Ectodermal cell (in vitro differentiated cells): ENCODE results near the gene MRFAP1.

Source experiments
- H3K27ac ChIP-seq: 2 replicates; pipeline ENCODE4 v1.7.0; 2013; ENCODE audit warnings: mild to moderate bottlenecking, low read depth, low read length; ENCODE audit not compliant: insufficient read depth, poor library complexity, severe bottlenecking
- H3K27me3 ChIP-seq: 2 replicates; pipeline ENCODE4 v1.7.0; 2013; ENCODE audit warnings: mild to moderate bottlenecking, low read length; ENCODE audit not compliant: insufficient read depth, control insufficient read depth, poor library complexity, severe bottlenecking
- H3K36me3 ChIP-seq: one replicate; pipeline ENCODE4 v1.7.0; 2013; ENCODE audit warnings: low read length; ENCODE audit not compliant: control insufficient read depth, insufficient read depth
- H3K4me1 ChIP-seq: one replicate; pipeline ENCODE4 v1.7.0; 2013; ENCODE audit warnings: low read length; ENCODE audit not compliant: control insufficient read depth, insufficient read depth
- H3K4me3 ChIP-seq: 2 replicates; pipeline ENCODE4 v1.7.0; 2013; ENCODE audit warnings: low read depth, low read length, control low read depth; ENCODE audit not compliant: insufficient read depth
- H3K9me3 ChIP-seq: 2 replicates; pipeline ENCODE4 v1.7.0; 2013; ENCODE audit warnings: mild to moderate bottlenecking, low read length, moderate library complexity; ENCODE audit not compliant: control insufficient read depth
- WGBS, 2 experiments: methylation state at CpG; one replicate each; pipeline ENCODE4 v1.1.7; 2013; ENCODE audit warnings: missing lambda C conversion rate in 2 of 2; 5-methylcytosine and 5-hydroxymethylcytosine counted together

Gene MRFAP1

GRCh38 chr4:6633091-6633906 is 7.2 kb upstream of the MRFAP1 start:
- Histone ChIP-seq H3K4me3 (no peak overlapping the region), H3K4me1 (no peaks in the 10 kb centered on the region), H3K36me3 (no peaks in the 10 kb centered on the region), H3K27ac (no peak overlapping the region), H3K9me3 (no peaks in the 10 kb centered on the region), H3K27me3 (no peaks in the 10 kb centered on the region)
- WGBS, 2 experiments, result 87 to 88% methylated on average over 9 to 10 of the region's 10 CpGs

DNA sequence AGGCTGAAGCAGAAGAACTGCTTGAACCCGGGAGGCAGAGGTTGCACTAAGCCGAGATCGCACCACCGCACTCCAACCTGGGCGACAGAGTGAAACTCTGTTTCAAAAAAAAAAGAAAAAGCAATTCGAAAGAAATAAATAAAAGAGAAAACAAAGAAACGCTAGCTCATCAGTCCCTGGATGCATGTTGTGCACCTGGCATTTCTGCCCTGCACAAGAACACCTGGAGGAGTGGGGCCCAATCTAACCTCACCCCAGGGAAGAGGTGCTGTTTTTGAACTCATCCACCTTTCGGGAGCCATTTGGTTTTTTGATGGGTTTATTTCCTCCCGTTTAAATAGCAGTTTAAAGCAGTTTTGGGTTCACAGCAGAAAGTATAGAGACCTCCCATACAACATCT is 5.7 kb upstream of the MRFAP1 start:
- H3K27me3 ChIP-seq, result no peaks in the 10 kb centered on the region
- H3K4me3 ChIP-seq, result no peak overlapping the region
- H3K9me3 ChIP-seq, result no peaks in the 10 kb centered on the region
- whole genome bisulfite sequencing, 2 experiments, result 94 to 95% methylated on average over 9 of the region's 9 CpGs
- no peaks in the 10 kb centered on the region for H3K4me1 ChIP-seq
- no peak overlapping the region for H3K27ac ChIP-seq
- H3K36me3 ChIP-seq, result no peaks in the 10 kb centered on the region

DNA sequence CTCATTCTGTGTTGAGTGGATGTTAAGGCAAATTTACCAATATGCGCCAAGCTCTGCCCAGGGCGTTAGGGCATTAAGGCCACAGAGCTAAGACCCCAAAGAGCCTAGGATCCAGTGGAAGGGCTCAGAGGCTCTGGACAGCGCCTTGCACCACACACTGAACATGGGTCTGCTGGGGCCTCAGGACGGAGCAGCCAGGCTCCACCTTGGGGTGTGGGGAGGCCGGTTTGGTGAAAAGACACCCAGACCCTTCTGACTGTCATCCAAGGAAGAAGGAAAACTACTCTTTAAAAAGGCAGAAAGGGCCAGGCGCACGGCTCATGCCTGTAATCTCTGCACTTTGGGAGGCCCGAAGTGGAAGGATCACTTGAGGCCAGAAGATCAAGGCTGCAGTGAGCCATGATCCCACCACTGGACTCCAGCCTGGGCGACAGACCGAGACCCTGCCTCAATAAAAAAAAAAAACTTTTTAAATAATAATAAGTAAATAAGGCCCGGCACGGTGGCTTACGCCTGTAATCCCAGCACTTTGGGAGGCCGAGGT is 1.3 kb upstream of the MRFAP1 start:
- no peak overlapping the region for H3K4me3 ChIP-seq
- H3K27me3 ChIP-seq, result no peaks in the 10 kb centered on the region
- no peaks in the 10 kb centered on the region for H3K36me3 ChIP-seq
- no peaks in the 10 kb centered on the region for H3K4me1 ChIP-seq
- H3K27ac ChIP-seq, result no peak overlapping the region
- 93 to 94% methylated on average over 8 to 12 of the region's 14 CpGs for WGBS, 2 experiments
- no peaks in the 10 kb centered on the region for H3K9me3 ChIP-seq

GRCh38 chr4:6641164-6641970 is 882 bp downstream of the MRFAP1 start:
- H3K27me3 ChIP-seq, result no peaks in the 10 kb centered on the region
- H3K4me3 ChIP-seq, result peak overlapping the region; percentile 98
- no peaks in the 10 kb centered on the region for H3K9me3 ChIP-seq
- peak overlapping the region; percentile 90 for H3K27ac ChIP-seq
- no peaks in the 10 kb centered on the region for H3K36me3 ChIP-seq
- H3K4me1 ChIP-seq, result no peaks in the 10 kb centered on the region
- 5% methylated on average over 50 of the region's 50 CpGs for WGBS, 2 experiments

DNA sequence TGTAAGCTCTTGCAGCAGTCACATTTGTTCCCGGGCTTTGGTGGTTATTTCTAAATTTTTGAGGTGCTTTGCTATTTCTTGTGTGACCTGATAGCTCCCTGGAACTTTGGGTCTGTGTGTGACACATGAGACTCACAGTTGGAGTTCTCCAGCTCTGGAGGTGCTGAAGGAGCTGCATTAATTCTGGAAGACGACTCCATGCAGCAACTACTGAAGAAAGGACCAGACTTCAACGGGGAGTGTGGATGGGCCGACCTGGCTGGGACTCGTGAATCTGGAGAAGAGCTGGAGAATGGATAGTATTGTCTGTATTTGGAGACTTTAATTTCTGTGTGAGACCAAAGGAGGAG is 1.5 kb downstream of the MRFAP1 start:
- no peaks in the 10 kb centered on the region for H3K36me3 ChIP-seq
- H3K27ac ChIP-seq, result no peak overlapping the region
- WGBS, 2 experiments, result 77 to 82% methylated on average over 5 of the region's 5 CpGs
- H3K27me3 ChIP-seq, result no peaks in the 10 kb centered on the region
- H3K9me3 ChIP-seq, result no peaks in the 10 kb centered on the region
- H3K4me1 ChIP-seq, result no peaks in the 10 kb centered on the region
- peak overlapping the region; percentile 98 for H3K4me3 ChIP-seq

DNA sequence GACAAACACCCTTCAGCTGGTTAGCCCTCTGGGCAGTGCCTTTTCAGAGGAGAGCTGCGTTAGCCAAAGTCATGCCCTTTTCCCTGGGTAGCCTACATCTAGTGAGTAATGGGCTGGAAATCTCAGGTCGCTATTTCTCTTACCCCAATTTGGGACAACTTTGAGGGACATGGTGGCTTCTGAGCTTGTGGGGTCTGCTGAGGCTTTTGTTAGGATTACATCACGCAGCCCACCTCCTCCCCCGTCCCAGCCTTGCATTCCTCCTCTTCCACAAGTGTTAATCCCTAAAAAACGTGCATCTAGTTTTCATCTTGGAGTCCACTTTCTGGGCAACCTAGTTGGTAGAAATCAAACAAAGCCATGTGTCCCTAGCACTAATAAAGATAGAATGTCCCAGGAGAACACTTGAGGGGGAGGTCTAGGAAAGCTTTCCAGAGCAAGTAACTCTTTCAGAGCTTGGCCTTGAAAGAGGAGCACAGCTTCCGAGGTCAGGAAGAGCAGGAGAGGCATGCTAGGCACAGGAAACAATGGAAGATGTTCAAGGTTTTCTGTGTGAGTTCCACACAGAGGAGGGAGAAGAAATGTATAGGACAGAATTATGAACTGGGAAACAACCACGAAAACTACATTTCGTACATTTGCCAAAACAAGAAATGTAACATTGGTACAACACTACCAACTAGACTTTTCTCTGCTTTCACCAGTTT is 2.8 kb downstream of the MRFAP1 start:
- Histone ChIP-seq H3K27me3 (no peaks in the 10 kb centered on the region), H3K9me3 (no peaks in the 10 kb centered on the region), H3K36me3 (no peaks in the 10 kb centered on the region), H3K4me1 (no peaks in the 10 kb centered on the region), H3K4me3 (no peak overlapping the region), H3K27ac (no peak overlapping the region)
- 92 to 94% methylated on average over 8 of the region's 8 CpGs for WGBS, 2 experiments

DNA sequence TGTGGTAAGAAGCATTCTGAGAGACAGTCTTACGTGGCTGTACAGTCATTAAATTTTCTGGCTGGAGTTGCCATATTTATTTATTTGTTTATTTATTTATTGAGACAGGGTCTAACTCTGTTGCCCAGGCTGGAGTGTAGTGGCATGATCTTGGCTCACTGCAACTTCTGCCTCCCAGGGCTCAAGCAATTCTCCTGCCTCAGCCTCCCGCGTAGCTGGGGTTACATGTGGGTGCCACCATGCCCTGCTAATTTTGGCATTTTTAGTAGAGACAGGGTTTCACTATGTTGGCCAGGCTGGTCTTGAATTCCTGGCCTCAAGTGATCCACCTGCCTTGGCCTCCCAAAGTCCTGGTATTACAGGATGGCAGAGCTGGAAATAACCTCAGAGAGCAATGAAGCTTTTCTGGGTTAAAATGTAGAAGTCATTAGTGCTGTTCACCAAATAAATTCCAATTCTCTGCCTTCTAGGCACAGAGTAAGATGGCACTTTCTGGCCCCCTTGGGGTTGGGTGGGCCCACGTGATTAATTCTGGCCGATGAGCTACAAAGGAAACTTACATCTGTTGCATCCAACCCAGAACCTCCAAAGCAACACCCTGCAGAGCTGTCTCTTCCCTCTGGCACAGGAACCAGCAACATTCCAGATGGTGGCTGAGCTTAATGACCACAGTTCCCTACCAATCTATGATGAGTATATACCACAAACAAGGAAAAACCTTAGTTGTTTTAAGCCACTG is 4.5 kb downstream of the MRFAP1 start:
- Histone ChIP-seq H3K4me3 (no peak overlapping the region), H3K27me3 (no peaks in the 10 kb centered on the region), H3K4me1 (no peaks in the 10 kb centered on the region), H3K36me3 (no peaks in the 10 kb centered on the region), H3K27ac (no peak overlapping the region), H3K9me3 (no peaks in the 10 kb centered on the region)
- WGBS, 2 experiments, result 68 to 73% methylated on average over 5 of the region's 5 CpGs

DNA sequence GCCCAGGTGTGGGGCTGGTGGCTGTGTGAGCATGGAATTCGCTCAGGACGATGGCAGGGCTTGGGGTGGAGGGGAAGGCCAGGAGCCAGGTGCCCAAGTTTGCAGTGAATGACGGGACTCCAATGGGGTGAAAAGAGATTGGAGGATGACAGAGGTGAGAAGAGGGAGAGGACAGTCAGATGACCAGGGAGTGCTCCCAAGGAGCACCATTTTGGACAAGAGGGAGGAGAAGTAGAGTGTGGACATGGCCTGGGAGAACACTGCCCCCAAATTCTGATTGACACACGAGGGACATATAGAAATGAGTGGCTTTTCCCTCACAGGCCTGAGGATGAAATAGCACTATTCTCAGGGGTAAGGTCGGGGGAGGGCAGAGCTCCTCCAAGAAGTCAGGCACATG is 6.7 kb downstream of the MRFAP1 start:
- H3K9me3 ChIP-seq, result no peaks in the 10 kb centered on the region
- 88 to 90% methylated on average over 5 of the region's 5 CpGs for WGBS, 2 experiments
- H3K27ac ChIP-seq, result no peak overlapping the region
- no peak overlapping the region for H3K4me3 ChIP-seq
- no peaks in the 10 kb centered on the region for H3K27me3 ChIP-seq
- no peaks in the 10 kb centered on the region for H3K36me3 ChIP-seq
- no peaks in the 10 kb centered on the region for H3K4me1 ChIP-seq

- Histone ChIP-seq H3K36me3 (no peaks in the 10 kb centered on the region), H3K27me3 (no peaks in the 10 kb centered on the region), H3K9me3 (no peaks in the 10 kb centered on the region), H3K27ac (no peak overlapping the region), H3K4me1 (no peaks in the 10 kb centered on the region), H3K4me3 (no peak overlapping the region)
- WGBS, 2 experiments, result 65 to 66% methylated on average over 6 of the region's 6 CpGs
These were observed 7.2 kb downstream of the MRFAP1 start for GRCh38 chr4:6647582-6648230.
